Measurements from ENCODE around the gene CWF19L1. TPM values are rescaled to one million over a fixed set of nuclear protein-coding genes. Genes with fewer than 3 reads are reported as not detected.
A peak's percentile ranks its signal among the peaks of the same experiment; 100 is the strongest.

CWF19L1 gene
- total and polyA plus RNA-seq, 12 donors, result 9.5 to 20.0 (median 13.8) TPM

- H3K9me3 ChIP-seq, result no peaks in the 10 kb centered on the region
- peaks cover 0 to 22% (median 15%) of the 10 kb centered on the region in 9 donors for H3K4me1 ChIP-seq
- H3K4me3 ChIP-seq, result peak overlapping the region; percentile 78 to 99 (median 94)
- H3K36me3 ChIP-seq, result peaks cover 0 to 50% (median 29%) of the 10 kb centered on the region in 9 donors
- peak overlapping the region in 9 of 10 donors; percentile 73 to 90 (median 81) for H3K27ac ChIP-seq
- DNase-seq, result no peak
- intact Hi-C loops (cut with DNase I), result loop anchor here in 2 of 10 donors (5.0 kb wide), 2 partner anchors 38 to 43 kb away; partner anchors contain the start of gene ERLIN1 (in 1 of the 2)
- peak in 3 of 8 donors; percentile 2 to 4 (median 4) for ATAC-seq
- 59 to 65% methylated on average over 21 of the region's 21 CpGs for WGBS, 2 donors
- H3K27me3 ChIP-seq, result no peaks in the 10 kb centered on the region
- TF ChIP-seq CTCF (IDR thresholded peaks at IDR 0.05), result no peak
Measured at GRCh38 chr10:100229819-100230422, 37.5 kb downstream of the CWF19L1 start.

- no peak for TF ChIP-seq CTCF (IDR thresholded peaks at IDR 0.05)
- 76 to 77% methylated on average over 5 of the region's 5 CpGs for WGBS, 2 donors
- DNase-seq, result no peak
- ATAC-seq, result no peak
- Histone ChIP-seq H3K27me3 (no peaks in the 10 kb centered on the region), H3K4me3 (no peak overlapping the region), H3K27ac (no peak overlapping the region), H3K36me3 (peaks cover 0 to 71% (median 49%) of the 10 kb centered on the region in 9 donors), H3K4me1 (peaks cover 0 to 15% (median 10%) of the 10 kb centered on the region in 9 donors), H3K9me3 (no peaks in the 10 kb centered on the region)
- intact Hi-C loops (cut with DNase I), result no loop called here
Measured at GRCh38 chr10:100223879-100224278, 43.6 kb downstream of the CWF19L1 start.

- 99% methylated on average over 2 of the region's 2 CpGs for WGBS, 2 donors
- no peaks in the 10 kb centered on the region for H3K9me3 ChIP-seq
- ATAC-seq, result no peak
- no peak for TF ChIP-seq CTCF (IDR thresholded peaks at IDR 0.05)
- peaks cover 0 to 5% (median 0%) of the 10 kb centered on the region in 9 donors for H3K4me1 ChIP-seq
- intact Hi-C loops (cut with DNase I), result no loop called here
- peaks cover 0 to 85% (median 61%) of the 10 kb centered on the region in 9 donors for H3K36me3 ChIP-seq
- H3K27ac ChIP-seq, result no peak overlapping the region
- H3K4me3 ChIP-seq, result no peak overlapping the region
- no peaks in the 10 kb centered on the region for H3K27me3 ChIP-seq
- DNase-seq, result no peak
Measured at GRCh38 chr10:100222529-100222928, 44.9 kb downstream of the CWF19L1 start.

GRCh38 chr10:100216006-100216405 lies 51.4 kb downstream of the CWF19L1 start:
- TF ChIP-seq CTCF (IDR thresholded peaks at IDR 0.05), result no peak
- DNase-seq (no peak), ATAC-seq (no peak)
- H3K27ac ChIP-seq, result no peak overlapping the region
- H3K4me3 ChIP-seq, result no peak overlapping the region
- no peaks in the 10 kb centered on the region for H3K4me1 ChIP-seq
- no peaks in the 10 kb centered on the region for H3K27me3 ChIP-seq
- WGBS, 2 donors, result 96 to 98% methylated on average over 2 of the region's 2 CpGs
- intact Hi-C loops (cut with DNase I), result no loop called here
- peaks cover 0 to 100% (median 55%) of the 10 kb centered on the region in 9 donors for H3K36me3 ChIP-seq
- no peaks in the 10 kb centered on the region for H3K9me3 ChIP-seq

Data from heart right ventricle (tissue), 16 donors.